GM12865 (cell line): ENCODE data around the gene FHAD1.
"Not testable (repeated sequence)": the region's sequence is repeated elsewhere in the genome, so short reads cannot be mapped to it uniquely, and the experiment has no call there.

ENCODE experiments used
- DNase-seq: peaks from one replicate; pipeline ENCODE4 v3.0.0; 2010; ENCODE audit warnings: low read depth
- H3K4me3 ChIP-seq: 2 replicates; pipeline ENCODE4 v1.5.1; 2011; ENCODE audit warnings: mild to moderate bottlenecking, low read depth, low read length, control low read depth
- CTCF ChIP-seq: IDR thresholded peaks from 2 replicates; pipeline ENCODE4 v1.5.1; 2011; ENCODE audit warnings: low read length, control low read depth, low read depth, inconsistent platforms; ENCODE audit not compliant: insufficient read depth; ENCODE audit errors: missing control alignments

Gene FHAD1

GRCh38 chr1:15289251-15289651 lies 42.2 kb downstream of the FHAD1 start:
- DNase-seq, result no peak
- TF ChIP-seq CTCF, result no peak
- H3K4me3 ChIP-seq, result no peak overlapping the region

GRCh38 chr1:15290382-15290781 lies 43.4 kb downstream of the FHAD1 start:
- no peak for TF ChIP-seq CTCF
- no peak overlapping the region for H3K4me3 ChIP-seq
- DNase-seq, result no peak

GRCh38 chr1:15295696-15296095 lies 48.7 kb downstream of the FHAD1 start:
- H3K4me3 ChIP-seq, result no peak overlapping the region
- DNase-seq, result no peak
- TF ChIP-seq CTCF, result no peak

GRCh38 chr1:15296585-15297321 lies 49.7 kb downstream of the FHAD1 start:
- H3K4me3 ChIP-seq, result no peak overlapping the region
- peak; percentile 40 for DNase-seq
- TF ChIP-seq CTCF, result no peak

- DNase-seq, H3K4me3 ChIP-seq: not testable (repeated sequence)
Measured at GRCh38 chr1:15297975-15298374, 51.0 kb downstream of the FHAD1 start.

GRCh38 chr1:15299179-15299578 lies 52.2 kb downstream of the FHAD1 start:
- no peak for DNase-seq
- no peak for TF ChIP-seq CTCF
- no peak overlapping the region for H3K4me3 ChIP-seq

- no peak overlapping the region for H3K4me3 ChIP-seq
- no peak for DNase-seq
- TF ChIP-seq CTCF, result no peak
Measured at GRCh38 chr1:15299806-15300205, 52.8 kb downstream of the FHAD1 start.
